ENCODE data around the gene BICD1. TPM values are rescaled to one million over a fixed set of nuclear protein-coding genes. Genes with fewer than 3 reads are reported as not detected.

The BICD1 gene
- total and polyA plus RNA-seq, 12 donors = 2.5 to 14.7 (median 9.2) TPM

GRCh38 chr12:32402946-32403345 lies 296.3 kb downstream of the BICD1 start:
- 73 to 85% methylated on average over 1 of the region's 1 CpG for WGBS, 2 donors
- H3K4me3 ChIP-seq = no peak overlapping the region
- peaks cover 0 to 32% (median 0%) of the 10 kb centered on the region in 7 donors for H3K27me3 ChIP-seq
- intact Hi-C loops (cut with DNase I) = loop anchor here in 1 of 10 donors (5.0 kb wide), 1 partner anchor 49 kb away; no protein-coding TSS in a partner anchor
- no peaks in the 10 kb centered on the region for H3K9me3 ChIP-seq
- ATAC-seq (no peak), DNase-seq (no peak)
- no peak overlapping the region for H3K27ac ChIP-seq
- no peak for TF ChIP-seq CTCF (IDR thresholded peaks at IDR 0.05)
- H3K4me1 ChIP-seq = peaks cover 0 to 42% (median 21%) of the 10 kb centered on the region in 9 donors
- H3K36me3 ChIP-seq = no peaks in the 10 kb centered on the region

DNA sequence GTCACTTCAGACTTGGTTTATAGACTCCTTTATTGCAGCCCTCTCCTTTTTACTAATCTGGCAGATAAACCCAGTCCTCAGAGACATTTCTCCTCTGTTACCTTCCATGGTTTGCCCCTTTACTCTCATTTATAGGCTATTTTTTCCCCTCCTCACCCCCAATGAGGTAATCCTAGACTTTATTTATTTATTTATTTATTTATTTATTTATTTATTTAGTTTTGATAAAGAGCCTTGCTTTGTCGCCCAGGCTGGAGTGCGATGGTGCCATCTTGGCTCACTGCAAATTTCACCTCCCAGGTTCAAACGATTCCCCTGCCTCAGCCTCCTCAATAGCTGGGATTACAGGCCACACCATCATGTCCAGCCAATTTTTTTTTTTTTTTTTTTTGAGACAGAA lies 301.1 kb downstream of the BICD1 start:
- no peaks in the 10 kb centered on the region for H3K27me3 ChIP-seq
- WGBS, 2 donors = 96% methylated on average over 3 of the region's 3 CpGs

GRCh38 chr12:32413412-32413811 lies 306.8 kb downstream of the BICD1 start:
- intact Hi-C loops (cut with DNase I) = no loop called here
- ATAC-seq = no peak
- H3K27ac ChIP-seq = no peak overlapping the region
- no peak for DNase-seq
- 75 to 77% methylated on average over 3 of the region's 3 CpGs for WGBS, 2 donors
- H3K36me3 ChIP-seq = no peaks in the 10 kb centered on the region
- TF ChIP-seq CTCF (IDR thresholded peaks at IDR 0.05) = no peak
- no peak overlapping the region for H3K4me3 ChIP-seq
- H3K27me3 ChIP-seq = no peaks in the 10 kb centered on the region
- H3K4me1 ChIP-seq = no peaks in the 10 kb centered on the region
- peaks cover 0 to 4% (median 0%) of the 10 kb centered on the region in 11 donors for H3K9me3 ChIP-seq

More for the DNA sequence above, 301.1 kb downstream of the BICD1 start:
- TF ChIP-seq CTCF (IDR thresholded peaks at IDR 0.05) = no peak
- Histone ChIP-seq H3K36me3 (no peaks in the 10 kb centered on the region), H3K4me1 (peaks cover 0 to 14% (median 0%) of the 10 kb centered on the region in 9 donors), H3K4me3 (no peak overlapping the region), H3K27ac (no peak overlapping the region), H3K9me3 (no peaks in the 10 kb centered on the region)
- DNase-seq (no peak), ATAC-seq (no peak)
- intact Hi-C loops (cut with DNase I) = loop anchor here in 1 of 10 donors (2.0 kb wide), 1 partner anchor 21 kb away; no protein-coding TSS in a partner anchor

DNA sequence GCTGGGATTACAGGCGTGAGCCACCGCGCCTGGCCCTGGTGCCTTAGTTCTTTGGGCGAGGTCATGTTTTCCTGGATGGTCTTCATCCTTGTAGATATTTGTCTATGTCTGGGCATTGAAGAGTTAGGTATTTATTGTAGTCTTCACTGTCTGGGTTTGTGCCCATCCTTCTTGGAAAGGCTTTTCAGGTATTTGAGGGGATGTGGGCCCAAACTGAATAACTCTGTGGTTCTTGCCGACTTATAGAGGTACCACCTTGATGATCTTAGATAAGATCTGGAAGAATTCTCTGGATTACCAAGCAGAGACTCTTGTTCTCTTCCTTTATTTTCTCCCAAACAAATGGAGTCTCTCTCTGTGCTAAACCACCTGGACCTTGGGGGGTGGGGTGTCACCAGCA lies 311.6 kb downstream of the BICD1 start:
- Histone ChIP-seq H3K4me1 (peaks cover 4 to 23% (median 11%) of the 10 kb centered on the region in 9 donors), H3K27me3 (no peaks in the 10 kb centered on the region), H3K4me3 (no peak overlapping the region), H3K9me3 (peaks cover 0 to 4% (median 0%) of the 10 kb centered on the region in 11 donors), H3K36me3 (no peaks in the 10 kb centered on the region), H3K27ac (no peak overlapping the region)
- DNase-seq (no peak), ATAC-seq (no peak)
- WGBS, 2 donors = 99 to 100% methylated on average over 5 of the region's 5 CpGs
- intact Hi-C loops (cut with DNase I) = no loop called here
- TF ChIP-seq CTCF (IDR thresholded peaks at IDR 0.05) = no peak
